Esophagus (tissue), 2 donors: ENCODE data around the gene PRPF38B. TPM values are rescaled to one million over a fixed set of nuclear protein-coding genes. Genes with fewer than 3 reads are reported as not detected.
"Not testable (repeated sequence)": the region's sequence is repeated elsewhere in the genome, so short reads cannot be mapped to it uniquely, and the experiment has no call there.

ENCODE experiments used
- H3K27ac ChIP-seq, 2 donors: one replicate each; pipeline ENCODE4 v1.5.1; 2013; ENCODE audit warnings: low read depth in 2 of 2, mild to moderate bottlenecking in 2 of 2, inconsistent platforms in 1 of 2, low read length in 1 of 2, moderate library complexity in 1 of 2
- H3K27me3 ChIP-seq, 2 donors: one replicate each; pipeline ENCODE4 v1.6.1; 2013; ENCODE audit warnings: low read length in 2 of 2, control low read depth in 1 of 2, mild to moderate bottlenecking in 1 of 2; ENCODE audit not compliant: insufficient read depth in 2 of 2, control insufficient read depth in 1 of 2
- H3K36me3 ChIP-seq, 2 donors: one replicate each; pipeline ENCODE4 v1.6.1; 2013; ENCODE audit warnings: low read length in 1 of 2; ENCODE audit not compliant: control insufficient read depth in 2 of 2, insufficient read depth in 2 of 2
- H3K4me1 ChIP-seq, 2 donors: one replicate each; pipeline ENCODE4 v1.6.1; 2013; ENCODE audit warnings: low read length in 1 of 2; ENCODE audit not compliant: control insufficient read depth in 2 of 2, insufficient read depth in 2 of 2
- H3K4me3 ChIP-seq, 2 donors: one replicate each; pipeline ENCODE4 v1.5.1; 2013; ENCODE audit warnings: low read length in 2 of 2, mild to moderate bottlenecking in 2 of 2, low read depth in 1 of 2, moderate library complexity in 1 of 2
- H3K9me3 ChIP-seq, 2 donors: one replicate each; pipeline ENCODE4 v1.6.1; 2013; ENCODE audit warnings: mild to moderate bottlenecking in 2 of 2, low read depth in 1 of 2, low read length in 1 of 2, moderate library complexity in 1 of 2; ENCODE audit not compliant: control insufficient read depth in 2 of 2, insufficient read depth in 1 of 2
- WGBS, 2 donors: extraction: QIAGEN DNeasy Blood & Tissue Kit; methylation state at CpG; one replicate each; pipeline ENCODE4 v1.1.7; 2013; 5-methylcytosine and 5-hydroxymethylcytosine counted together
- polyA plus RNA-seq, 2 donors: library from polyadenylated mRNA; stranded (reverse); fragments of 200-250 nt; gene quantifications; one replicate each; pipeline ENCODE4 v1.2.3, GENCODE V29; 2013
- donor health status: healthy with polysubstance abuse.
- donor health status: Bipolar disorder and iron deficiency.

The PRPF38B gene
- polyA plus RNA-seq, 2 donors = 19.2 to 31.2 TPM

- Histone ChIP-seq H3K9me3 (no peaks in the 10 kb centered on the region), H3K36me3 (no peaks in the 10 kb centered on the region), H3K27me3 (no peaks in the 10 kb centered on the region), H3K4me3 (no peak overlapping the region), H3K27ac (no peak overlapping the region), H3K4me1 (no peaks in the 10 kb centered on the region)
- WGBS, 2 donors = 84% methylated on average over 4 of the region's 4 CpGs
Measured at GRCh38 chr1:108678706-108679105, 13.4 kb upstream of the PRPF38B start.

- H3K4me1 ChIP-seq = no peaks in the 10 kb centered on the region
- H3K27ac ChIP-seq = no peak overlapping the region
- no peaks in the 10 kb centered on the region for H3K9me3 ChIP-seq
- H3K36me3 ChIP-seq = no peaks in the 10 kb centered on the region
- 70% methylated on average over 10 of the region's 10 CpGs for WGBS, 2 donors
- H3K27me3 ChIP-seq = no peaks in the 10 kb centered on the region
- H3K4me3 ChIP-seq = no peak overlapping the region
Measured at GRCh38 chr1:108679586-108680213, 12.4 kb upstream of the PRPF38B start.

GRCh38 chr1:108681701-108682100 lies 10.4 kb upstream of the PRPF38B start:
- not testable (repeated sequence) for H3K27me3 ChIP-seq, H3K4me3 ChIP-seq, H3K36me3 ChIP-seq, H3K9me3 ChIP-seq, H3K27ac ChIP-seq, H3K4me1 ChIP-seq
- 57 to 61% methylated on average over 4 of the region's 4 CpGs for WGBS, 2 donors

- no peaks in the 10 kb centered on the region for H3K36me3 ChIP-seq
- H3K27me3 ChIP-seq = no peaks in the 10 kb centered on the region
- H3K27ac ChIP-seq = no peak overlapping the region
- no peaks in the 10 kb centered on the region for H3K4me1 ChIP-seq
- WGBS, 2 donors = 61 to 80% methylated on average over 1 of the region's 1 CpG
- H3K9me3 ChIP-seq = no peaks in the 10 kb centered on the region
- no peak overlapping the region for H3K4me3 ChIP-seq
Measured at GRCh38 chr1:108685529-108685928, 6.6 kb upstream of the PRPF38B start.

GRCh38 chr1:108686614-108687313 lies 5.3 kb upstream of the PRPF38B start:
- Histone ChIP-seq H3K27me3 (no peaks in the 10 kb centered on the region), H3K27ac (no peak overlapping the region), H3K36me3 (no peaks in the 10 kb centered on the region), H3K9me3 (no peaks in the 10 kb centered on the region), H3K4me1 (no peaks in the 10 kb centered on the region), H3K4me3 (no peak overlapping the region)
- WGBS, 2 donors = 45 to 47% methylated on average over 2 of the region's 2 CpGs

GRCh38 chr1:108691128-108691941 lies 775 bp upstream of the PRPF38B start:
- H3K9me3 ChIP-seq = no peaks in the 10 kb centered on the region
- H3K4me1 ChIP-seq = no peaks in the 10 kb centered on the region
- no peaks in the 10 kb centered on the region for H3K27me3 ChIP-seq
- 17 to 18% methylated on average over 12 of the region's 12 CpGs for WGBS, 2 donors
- H3K4me3 ChIP-seq = peak overlapping the region; percentile 67 to 87
- H3K36me3 ChIP-seq = no peaks in the 10 kb centered on the region
- peak overlapping the region; percentile 98 to 100 for H3K27ac ChIP-seq

- WGBS, 2 donors = 1% methylated on average over 36 of the region's 36 CpGs
- Histone ChIP-seq H3K9me3 (no peaks in the 10 kb centered on the region), H3K27ac (peak overlapping the region; percentile 98 to 100), H3K27me3 (no peaks in the 10 kb centered on the region), H3K4me3 (peak overlapping the region; percentile 67 to 87), H3K4me1 (no peaks in the 10 kb centered on the region), H3K36me3 (peaks cover 3 to 5% of the 10 kb centered on the region in 2 donors)
Measured at GRCh38 chr1:108692724-108693655, 880 bp downstream of the PRPF38B start.

GRCh38 chr1:108695535-108695934 lies 3.4 kb downstream of the PRPF38B start:
- 69 to 71% methylated on average over 5 of the region's 5 CpGs for WGBS, 2 donors
- Histone ChIP-seq H3K9me3 (no peaks in the 10 kb centered on the region), H3K27ac (no peak overlapping the region), H3K4me3 (no peak overlapping the region), H3K4me1 (no peaks in the 10 kb centered on the region), H3K36me3 (peaks cover 7 to 8% of the 10 kb centered on the region in 2 donors), H3K27me3 (no peaks in the 10 kb centered on the region)
